Measurements from ENCODE around the gene FADS2.
A peak's percentile ranks its signal among the peaks of the same experiment; 100 is the strongest.

The FADS2 gene

DNA sequence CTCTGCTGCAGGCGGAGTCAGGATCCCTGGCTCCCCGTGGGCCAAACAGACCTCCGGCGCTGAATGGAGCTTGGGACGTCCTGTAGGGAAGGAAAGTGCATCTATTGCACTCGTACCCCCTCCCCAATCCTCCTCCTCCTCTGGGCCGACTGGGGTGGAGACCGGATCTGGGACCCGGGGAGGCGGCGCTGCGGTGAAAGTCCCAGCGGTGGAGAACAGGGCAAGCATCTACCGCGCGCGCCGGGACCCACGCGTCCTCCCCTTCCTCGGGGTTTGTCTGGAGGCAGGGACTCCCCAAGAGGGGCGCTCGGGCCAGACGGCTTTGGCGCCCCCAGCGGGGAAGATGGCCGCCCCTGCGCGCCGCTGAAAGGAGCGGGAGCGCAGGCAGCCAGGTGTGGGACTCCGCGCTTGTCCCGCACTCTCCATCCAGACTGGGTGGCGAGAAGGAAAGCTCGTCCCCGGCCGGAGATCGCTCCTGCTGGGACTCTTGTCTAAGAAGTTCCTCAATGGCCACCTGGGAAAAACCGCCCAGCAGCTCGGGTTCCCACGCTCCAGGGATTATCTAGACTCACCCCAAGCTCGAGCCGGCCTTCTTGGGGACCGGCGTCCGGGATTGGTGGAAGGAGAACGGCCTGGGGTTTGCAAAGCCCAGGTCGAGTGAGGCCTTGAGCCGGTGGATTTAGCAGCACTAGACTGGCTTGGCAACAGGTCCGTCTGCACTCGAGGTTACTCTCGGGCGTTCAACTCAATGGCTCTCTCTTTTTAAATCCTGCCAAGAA is 718 bp downstream of the FADS2 start:
- DNase-seq = no peak

DNA sequence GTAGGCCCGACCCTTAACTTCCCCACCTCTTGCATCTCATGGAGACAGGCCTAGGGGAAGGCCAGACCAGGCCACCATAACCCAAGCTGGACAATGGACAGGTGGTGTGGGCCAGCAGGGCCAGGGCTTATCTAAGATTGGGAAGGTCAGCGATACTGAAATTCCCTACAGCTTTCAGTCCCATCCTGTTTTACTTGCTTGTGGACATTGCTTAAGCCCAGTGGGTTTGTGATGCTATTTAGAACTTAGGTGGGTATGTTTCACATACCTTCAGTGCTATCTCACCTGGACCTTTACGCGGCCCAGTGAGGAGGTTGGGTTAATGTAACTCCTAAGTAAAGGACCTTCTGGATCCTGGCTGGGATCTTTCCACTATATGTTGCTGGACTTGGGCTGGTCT is 1.7 kb downstream of the FADS2 start:
- DNase-seq = no peak

DNA sequence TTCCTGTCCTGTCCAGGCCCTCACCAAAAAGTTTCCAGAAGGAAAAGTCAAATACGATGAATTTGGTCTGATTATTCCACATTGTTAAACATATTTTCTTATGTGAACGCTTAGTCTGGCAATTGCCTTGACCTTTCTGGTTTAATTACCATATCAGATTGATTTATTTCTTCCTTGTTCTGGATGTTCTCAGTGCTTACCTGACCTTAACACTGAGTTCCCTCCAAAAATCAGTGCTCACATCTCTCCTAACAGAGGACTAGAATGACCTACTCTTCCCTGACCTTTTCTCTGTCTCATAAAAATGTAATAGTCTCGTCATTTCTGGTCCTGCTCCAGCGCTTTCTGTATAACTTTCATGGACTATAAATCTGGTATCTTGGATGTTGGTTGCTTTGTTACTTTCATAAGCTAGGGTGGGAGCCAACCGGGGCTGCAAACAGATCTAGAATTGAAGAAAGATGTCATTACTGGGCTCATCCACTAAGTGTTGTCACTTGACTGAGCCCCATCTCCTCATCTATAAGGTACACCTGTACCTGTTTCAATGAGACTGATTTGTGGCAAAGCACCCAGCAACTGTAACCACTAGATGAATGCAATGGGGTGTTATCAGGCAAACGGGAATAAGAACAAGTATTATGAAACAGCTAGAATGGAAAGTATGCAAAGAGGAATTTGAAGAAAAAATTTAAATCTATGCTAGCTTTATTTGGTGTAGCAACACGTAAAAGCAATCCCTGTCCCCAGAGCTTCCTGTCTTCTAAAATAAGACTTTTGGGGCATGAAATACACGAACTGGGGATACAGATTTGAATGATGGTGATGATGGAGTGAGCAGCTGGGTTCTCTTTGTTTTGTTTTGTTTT is 2.4 kb downstream of the FADS2 start:
- no peak for DNase-seq

GRCh38 chr11:61832207-61832606 is 4.1 kb downstream of the FADS2 start:
- DNase-seq = no peak

- DNase-seq = no peak
Measured at GRCh38 chr11:61832754-61833153, 4.7 kb downstream of the FADS2 start.

- no peak for DNase-seq
Measured at GRCh38 chr11:61833471-61833870, 5.4 kb downstream of the FADS2 start.

DNA sequence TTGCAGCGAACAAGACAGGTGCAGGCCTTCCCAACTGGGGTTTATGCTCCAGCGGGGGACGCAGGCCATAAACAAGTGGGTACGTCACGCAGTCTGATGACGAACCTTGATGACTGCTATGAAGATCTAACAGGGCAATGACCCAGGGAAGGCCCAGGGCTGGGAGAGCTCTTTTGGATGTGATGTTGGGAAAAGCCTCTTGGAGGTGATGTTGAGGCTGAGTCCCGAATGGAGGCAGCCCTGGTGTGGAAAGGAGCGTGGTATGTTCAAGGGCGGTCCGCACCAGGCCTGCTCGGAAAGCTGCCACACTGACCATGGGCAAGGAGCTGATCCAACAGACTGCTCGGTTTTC is 5.8 kb downstream of the FADS2 start:
- no peak for DNase-seq

- DNase-seq = peak; percentile 39
Measured at GRCh38 chr11:61834278-61835048, 6.4 kb downstream of the FADS2 start.

DNA sequence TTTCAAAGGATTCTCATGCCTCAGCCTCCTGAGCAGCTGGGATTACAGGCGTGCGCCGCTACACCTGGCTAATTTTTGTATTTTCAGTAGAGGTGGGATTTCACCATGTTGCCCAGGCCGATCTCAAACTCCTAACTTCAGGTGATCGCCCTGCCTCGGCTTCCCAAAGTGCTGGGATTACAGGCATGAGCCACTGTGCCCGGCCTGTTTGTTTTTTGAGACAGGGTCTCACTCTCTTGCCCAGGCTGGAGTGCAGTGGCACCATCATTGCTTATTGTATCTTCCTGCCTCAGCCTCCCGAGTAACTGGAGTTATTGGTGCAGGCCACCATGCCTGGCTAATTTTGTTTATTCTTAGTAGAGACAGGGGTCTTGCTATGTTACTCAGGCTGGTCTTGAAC is 8.1 kb downstream of the FADS2 start:
- DNase-seq = no peak

- no peak for DNase-seq
Measured at GRCh38 chr11:61837411-61838005, 9.4 kb downstream of the FADS2 start.

GRCh38 chr11:61838501-61838900 is 10.4 kb downstream of the FADS2 start:
- DNase-seq = no peak

- DNase-seq = no peak
Measured at GRCh38 chr11:61838921-61839320, 10.8 kb downstream of the FADS2 start.

DNA sequence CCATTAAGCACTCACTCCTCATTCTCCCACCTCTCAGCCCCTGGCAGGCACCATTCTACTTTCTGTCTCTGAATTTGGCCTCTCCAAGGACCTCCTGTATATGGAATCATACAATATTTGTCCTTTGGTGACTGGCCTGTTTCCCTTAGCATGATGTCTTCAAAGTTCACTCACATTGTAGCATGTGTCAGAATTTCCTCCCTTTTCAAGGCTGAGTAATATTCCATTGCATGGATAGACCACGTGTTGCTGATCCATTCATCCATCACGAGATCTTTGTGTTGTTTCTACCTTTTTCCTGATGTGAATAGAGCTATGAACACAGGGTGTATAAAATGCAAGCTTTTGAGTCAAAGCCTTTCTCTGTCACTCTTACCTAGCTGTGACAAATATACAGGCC is 11.6 kb downstream of the FADS2 start:
- no peak for DNase-seq

GRCh38 chr11:61840371-61840770 is 12.3 kb downstream of the FADS2 start:
- DNase-seq = no peak

GRCh38 chr11:61841636-61842527 is 13.8 kb downstream of the FADS2 start:
- no peak for DNase-seq

DNA sequence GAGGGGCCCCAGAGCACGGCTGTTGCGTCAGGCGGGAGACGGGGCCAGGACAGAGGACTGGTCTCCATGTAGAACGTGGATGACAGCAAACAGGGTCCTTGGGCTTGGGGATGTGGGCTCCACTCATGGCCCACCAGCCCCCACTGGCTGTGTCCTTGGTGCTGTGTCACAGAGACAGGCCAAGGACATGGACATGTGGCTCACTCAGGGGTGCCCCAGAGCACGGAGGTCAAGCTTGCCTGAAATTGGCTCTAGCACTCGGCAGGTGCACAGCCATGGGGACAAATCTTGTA is 14.4 kb downstream of the FADS2 start:
- DNase-seq = no peak

DNA sequence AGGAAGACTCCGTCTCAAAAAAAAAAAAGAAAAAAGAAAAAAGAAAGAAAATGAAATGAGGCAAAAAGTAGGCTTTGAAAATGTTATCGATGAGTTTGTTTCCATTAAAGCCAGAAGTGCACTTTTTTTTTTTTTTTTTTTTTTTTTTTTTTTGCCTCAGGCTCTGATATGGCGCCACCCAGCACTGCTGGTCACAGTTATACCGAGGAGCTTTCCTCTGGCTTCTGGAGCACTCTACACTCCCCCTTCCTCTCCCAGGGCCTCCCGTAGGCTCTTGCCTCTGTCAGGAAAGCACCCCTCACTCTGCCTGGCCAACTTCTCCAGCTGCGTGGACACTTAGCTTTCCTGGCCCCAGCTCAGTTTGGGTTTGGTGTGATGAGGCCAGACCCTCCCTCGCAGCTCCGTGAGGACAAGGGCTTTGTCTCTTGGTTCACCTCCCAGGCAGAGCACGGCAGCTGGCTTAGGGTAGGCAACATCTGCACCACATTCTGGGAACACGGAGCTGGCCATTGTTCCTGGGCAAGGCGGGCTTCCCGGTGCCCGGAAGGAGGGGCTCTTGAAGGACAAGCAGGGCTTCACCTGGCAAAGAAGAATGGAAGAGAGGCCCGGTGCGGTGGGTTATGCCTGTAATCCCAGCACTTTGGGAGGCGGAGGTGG is 16.9 kb downstream of the FADS2 start:
- no peak for DNase-seq

DNA sequence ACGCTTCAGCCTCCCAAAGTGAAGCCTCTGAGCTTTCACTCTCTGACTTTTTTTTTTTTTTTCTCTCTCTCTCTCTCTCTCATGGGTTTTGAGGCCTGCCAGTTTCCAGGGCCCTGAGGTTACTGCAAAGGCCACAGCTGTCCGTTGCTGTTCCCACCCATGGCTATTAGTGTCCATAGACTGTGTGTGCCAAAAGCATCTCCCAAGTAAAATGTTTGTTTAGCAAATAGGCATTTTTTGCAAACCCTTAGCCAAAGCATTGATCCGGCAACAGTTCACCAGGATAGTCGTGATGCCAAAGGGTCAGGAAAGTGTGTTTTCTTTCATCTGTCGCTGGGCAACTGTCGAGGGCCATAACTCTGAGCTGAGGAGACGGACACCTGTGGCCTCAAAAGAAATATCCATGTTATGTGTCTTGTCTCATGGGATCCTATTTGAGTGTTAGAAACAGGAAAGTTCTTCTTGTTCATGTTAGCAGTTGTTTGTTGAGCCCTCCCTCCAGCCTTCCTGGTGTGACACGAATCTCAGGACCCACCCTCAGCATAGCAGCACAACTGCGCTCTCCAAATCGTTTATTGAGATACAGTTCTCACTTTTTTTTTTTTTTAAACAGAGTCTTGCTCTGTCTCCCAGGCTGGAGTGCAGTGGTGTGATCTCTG is 18.4 kb downstream of the FADS2 start:
- no peak for DNase-seq

DNA sequence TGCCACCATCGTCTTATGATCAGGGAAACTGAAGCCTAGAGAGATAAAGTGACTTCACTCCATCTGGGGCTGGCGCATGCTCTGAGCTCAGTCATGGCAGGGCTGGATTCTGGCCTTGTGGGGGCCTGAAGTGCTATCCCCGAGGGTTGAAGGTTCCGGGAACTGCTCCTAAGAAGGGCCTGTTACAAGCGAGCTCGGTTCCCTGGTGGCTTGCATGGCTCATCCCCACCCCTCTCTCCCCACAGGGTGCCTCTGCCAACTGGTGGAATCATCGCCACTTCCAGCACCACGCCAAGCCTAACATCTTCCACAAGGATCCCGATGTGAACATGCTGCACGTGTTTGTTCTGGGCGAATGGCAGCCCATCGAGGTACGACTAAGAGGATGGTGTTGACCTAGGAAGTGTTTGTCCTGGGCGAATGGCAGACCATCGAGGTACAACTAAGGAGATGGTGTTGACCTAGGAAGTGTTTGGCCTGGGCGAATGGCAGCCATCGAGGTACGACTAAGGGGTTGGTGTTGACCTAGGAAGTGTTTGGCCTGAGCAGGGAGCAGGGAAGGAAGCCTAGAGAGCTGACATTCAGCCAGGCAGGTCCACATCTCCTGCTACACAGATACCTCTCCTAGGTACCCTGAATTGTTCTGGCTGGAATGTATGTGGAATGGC is 19.9 kb downstream of the FADS2 start:
- DNase-seq = no peak

GRCh38 chr11:61848631-61849030 is 20.5 kb downstream of the FADS2 start:
- DNase-seq = no peak

- DNase-seq = no peak
Measured at GRCh38 chr11:61850687-61851086, 22.6 kb downstream of the FADS2 start.
